Hypothalamus (tissue), 51 donors: ENCODE results near the gene FNIP2.
"Not testable (repeated sequence)": the region's sequence is repeated elsewhere in the genome, so short reads cannot be mapped to it uniquely, and the experiment has no call there.

Experiments
- DNase-seq, 51 donors: peaks; one replicate each; lab custom pipeline; 2025; lab: John Stamatoyannopoulos, UW

Gene FNIP2

DNA sequence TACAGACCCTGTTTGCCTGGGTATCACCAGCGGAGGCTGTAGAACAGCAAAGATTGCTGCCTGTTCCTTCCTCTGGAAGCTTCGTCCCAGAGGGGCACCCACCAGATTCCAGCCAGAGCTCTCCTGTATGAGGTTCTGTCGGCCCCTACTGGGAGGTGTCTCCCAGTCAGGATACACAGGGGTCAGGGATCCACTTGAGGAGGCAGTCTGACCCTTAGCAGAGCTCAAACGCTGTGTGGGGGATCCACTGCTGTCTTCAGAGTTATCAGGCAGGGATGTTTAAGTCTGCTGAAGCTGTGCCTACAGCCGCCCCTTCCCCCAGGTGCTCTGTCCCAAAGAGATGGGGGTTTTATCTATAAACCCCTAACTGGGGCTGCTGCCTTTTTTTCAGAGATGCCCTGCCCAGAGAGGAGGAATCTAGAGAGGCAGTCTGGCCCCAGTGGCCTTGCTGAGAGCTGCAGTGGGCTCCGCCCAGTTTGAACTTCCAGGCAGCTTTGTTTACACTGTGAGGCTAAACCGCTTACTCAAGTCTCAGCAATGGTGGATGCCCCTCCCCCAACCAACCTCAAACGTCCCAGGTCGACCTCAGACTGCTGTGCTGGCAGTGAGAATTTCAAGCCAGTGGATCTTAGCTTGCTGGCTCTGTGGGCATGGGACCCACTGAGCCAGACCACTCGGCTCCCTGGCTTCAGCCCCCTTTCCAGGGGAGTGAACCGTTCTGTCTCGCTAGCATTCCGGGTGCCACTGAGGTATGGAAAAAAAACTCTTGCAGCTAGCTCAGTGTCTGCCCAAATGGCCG, 133.7 kb downstream of the FNIP2 start:
- not testable (repeated sequence) for DNase-seq

DNA sequence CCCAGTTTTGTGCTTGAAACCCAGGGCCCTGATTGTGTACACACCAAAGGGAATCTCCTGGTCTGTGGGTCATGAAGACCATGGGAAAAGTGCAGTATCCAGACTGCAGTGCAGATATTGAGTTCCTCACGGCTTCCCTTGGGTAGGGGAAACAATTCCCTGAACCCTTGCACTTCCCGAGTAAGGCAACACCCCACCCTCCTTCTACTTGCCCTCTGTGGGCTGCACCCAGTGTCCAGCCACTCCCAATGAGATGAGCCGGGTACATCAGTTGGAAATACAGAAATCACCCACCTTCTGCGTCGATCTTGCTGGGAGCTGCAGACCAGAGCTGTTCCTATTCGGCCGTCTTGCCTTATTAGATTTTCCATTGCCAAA, 134.2 kb downstream of the FNIP2 start:
- DNase-seq: no peak

DNA sequence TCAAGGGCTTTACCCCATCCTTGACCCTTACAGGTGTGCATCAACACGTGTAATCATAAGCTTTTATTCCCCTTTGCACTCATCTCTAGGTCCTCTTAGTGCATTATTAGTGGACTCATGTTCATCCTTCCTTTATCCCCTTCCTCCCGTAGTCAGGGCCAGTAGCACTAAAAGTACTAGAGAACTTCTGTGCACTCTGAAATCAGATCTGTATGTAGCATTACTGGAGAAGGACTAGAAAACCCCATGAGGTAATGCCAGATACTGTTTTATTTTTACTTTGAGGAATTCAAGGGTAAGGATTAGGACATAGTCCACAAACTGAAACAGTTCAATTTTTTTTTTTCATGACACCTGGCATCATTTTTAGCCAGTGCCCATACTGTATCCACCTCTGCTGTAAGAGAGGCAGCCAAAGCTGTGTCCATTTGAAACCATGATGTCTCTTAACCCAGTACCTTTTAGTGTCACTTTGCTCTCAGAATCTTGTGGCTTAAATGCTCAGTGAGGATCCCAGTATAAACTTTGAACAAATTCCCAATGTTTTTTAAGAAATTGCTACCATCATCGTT, 134.7 kb downstream of the FNIP2 start:
- no peak for DNase-seq

DNA sequence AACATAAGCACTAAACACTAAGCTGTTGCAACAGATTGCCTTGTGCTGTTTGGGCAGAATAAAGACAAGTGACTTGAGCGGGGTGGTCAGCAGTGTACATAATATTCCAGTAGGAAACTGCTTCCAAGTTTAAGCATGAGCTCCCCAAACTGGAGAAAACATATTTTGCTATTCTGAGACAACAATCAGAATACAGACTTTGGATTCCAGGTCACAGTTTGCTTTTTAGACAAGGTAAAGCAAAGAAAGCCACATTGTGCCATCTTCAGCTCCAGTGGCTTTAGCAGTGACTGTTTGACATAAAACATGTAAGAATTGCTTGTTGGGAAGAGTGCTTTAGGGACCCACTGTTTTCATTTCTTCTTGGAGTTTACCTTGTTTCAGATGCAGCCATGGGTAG, 136.0 kb downstream of the FNIP2 start:
- no peak for DNase-seq

DNA sequence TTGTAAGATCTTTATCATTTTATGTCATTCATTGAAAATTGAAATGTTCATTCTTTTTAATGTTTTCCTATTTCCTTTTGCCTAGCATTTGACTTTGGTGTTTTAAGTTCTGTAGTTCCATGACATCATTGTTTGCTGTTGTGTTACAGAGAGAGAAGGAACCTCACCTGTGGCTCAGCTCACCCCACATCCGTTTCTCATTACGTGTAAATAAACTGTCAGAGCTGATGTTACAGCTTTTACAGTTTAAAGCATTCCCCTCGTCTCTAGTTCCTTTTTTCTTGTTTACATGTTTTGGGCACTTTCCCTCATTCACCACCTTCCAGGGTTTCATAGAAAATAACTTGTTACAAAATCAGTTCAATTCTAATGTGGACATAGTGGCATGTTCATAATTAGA, 137.2 kb downstream of the FNIP2 start:
- no peak for DNase-seq

DNA sequence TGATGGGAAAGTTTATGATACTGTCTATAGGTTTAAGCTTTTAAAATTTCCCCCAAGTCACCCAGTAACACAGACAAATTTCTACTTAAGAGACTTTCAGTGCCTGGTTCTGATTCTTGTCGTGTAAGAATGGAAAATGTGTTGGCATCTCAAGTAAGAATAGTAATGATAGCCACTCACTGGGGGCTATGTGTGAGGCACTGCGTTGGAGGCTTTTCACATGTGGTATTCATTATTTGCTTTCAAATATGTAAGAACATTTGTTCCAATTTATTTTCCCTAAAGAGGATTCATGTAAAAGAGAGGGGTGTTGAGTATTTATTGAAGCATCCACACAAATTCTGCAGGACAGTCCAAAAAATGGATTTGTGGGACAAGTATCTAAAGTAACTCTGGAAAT, 143.6 kb downstream of the FNIP2 start:
- DNase-seq: no peak

DNA sequence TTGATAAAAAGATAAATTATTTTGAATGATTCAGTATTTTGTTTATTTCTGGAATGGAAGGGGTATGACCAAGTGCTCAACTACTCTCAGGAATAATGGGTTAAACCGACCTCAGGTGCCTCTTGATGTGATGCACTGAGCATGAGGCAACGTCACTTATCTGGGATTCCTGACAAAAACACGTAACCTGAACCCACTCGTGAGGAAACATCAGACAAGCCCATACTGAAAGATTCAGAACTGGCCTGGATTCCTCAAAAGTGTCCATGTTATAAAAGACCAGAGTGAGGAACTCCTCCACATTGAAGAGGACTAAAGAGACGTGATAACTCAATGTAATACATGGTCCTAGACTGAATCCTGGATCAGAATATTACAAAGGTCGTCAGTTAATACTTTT, 144.0 kb downstream of the FNIP2 start:
- DNase-seq: no peak

DNA sequence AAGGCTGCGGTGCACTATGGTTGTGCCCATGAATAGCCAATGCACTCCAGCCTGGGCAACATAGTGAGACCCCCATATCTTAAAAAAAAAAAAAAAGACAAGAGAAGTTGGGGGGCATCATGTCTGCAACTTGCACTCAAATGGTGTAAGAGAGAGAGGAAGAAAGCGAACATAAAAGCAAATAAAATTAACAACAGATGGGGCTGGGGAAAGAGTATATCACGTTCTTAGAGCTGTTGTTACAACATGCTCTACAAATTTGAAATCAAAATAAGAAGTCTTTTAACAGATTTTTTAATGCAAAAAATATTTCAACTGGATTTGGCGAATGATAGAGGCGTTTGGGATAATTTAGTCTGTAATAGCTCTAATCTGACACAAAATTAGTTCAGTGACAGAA, 144.9 kb downstream of the FNIP2 start:
- DNase-seq: no peak

DNA sequence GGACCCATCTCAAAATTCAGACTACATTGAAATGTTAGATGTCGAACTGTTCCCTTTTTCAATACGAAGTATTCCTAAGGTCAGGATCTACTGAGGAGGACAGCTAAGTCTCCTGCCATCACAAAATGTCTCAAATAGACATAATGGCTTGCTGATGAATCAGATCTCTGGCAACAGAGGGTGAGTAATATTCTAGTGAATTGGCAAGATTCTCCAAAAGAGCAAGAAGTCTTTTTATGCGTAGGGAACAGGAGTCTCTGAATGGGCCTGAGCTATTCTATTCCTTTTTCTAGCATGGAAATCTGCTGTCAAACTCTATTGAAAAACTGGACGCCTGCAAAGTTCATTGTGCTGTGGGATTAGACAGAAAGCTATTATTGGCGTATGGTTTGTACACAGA, 145.4 kb downstream of the FNIP2 start:
- DNase-seq: peak in 1 of 51 donors; percentile 24

DNA sequence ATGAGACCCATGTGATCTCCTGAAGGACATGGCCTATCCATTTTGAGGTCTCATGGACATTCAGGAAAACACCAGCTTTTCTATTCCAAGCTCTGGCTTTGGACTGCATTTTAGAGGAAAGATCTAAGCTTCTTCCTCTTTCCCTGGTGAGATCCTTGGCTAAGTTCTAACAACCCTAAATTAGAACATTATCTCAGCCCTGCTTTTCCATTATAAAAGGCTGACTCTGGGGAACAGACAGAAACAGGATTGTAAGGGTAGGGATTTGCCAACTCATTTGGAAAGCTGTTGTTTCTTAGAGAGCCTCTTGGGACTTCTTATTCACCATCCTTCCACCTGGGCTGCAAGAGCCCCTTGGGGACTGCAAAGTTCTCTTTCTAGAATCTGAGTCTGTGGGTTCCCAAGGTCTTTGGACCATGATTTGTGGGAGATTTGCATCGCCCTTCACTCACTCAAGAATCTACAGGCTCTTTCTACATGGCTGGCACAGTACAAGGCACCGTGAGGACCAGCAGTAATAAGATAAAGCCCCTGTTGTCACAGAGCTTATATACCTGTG, 146.9 kb downstream of the FNIP2 start:
- no peak for DNase-seq

DNA sequence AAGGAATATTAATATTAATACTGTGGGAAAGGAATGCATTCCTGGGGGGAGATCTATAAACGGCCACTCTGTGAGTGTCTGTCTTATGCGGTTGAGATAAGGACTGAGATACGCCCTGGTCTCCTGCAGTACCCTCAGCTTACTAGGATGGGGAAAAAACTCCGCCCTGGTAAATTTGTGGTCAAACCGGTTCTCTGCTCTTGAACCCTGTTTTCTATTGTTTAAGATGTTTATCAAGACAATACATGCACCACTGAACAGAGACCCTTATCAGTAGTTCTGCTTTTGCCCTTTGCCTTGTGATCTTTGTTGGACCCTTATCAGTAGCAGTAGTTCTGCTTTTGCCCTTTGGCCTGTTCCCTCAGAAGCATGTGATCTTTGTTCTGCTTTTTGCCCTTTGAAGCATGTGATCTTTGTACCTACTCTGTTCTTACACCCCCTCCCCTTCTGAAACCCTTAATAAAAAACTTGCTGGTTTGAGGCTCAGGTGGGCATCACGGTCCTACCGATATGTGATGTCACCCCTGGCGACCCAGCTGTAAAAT, 151.7 kb downstream of the FNIP2 start:
- not testable (repeated sequence) for DNase-seq

DNA sequence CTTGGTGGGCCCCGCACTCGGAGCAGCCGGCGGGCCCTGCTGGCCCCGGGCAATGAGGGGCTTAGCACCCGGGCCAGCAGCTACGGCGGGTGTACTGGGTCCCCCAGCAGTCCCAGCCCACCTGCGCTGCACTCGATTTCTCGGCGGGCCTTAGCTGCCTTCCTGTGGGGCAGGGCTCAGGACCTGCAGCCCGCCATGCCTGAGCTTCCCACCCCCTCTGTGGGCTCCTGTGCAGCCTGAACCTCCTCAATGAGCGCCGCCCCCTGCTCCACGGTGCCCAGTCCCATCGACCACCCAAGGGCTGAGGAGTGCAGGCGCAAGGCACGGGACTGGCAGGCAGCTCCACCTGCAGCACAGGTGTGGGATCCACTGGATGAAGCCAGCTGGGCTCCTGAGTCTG, 158.9 kb downstream of the FNIP2 start:
- not testable (repeated sequence) for DNase-seq

DNA sequence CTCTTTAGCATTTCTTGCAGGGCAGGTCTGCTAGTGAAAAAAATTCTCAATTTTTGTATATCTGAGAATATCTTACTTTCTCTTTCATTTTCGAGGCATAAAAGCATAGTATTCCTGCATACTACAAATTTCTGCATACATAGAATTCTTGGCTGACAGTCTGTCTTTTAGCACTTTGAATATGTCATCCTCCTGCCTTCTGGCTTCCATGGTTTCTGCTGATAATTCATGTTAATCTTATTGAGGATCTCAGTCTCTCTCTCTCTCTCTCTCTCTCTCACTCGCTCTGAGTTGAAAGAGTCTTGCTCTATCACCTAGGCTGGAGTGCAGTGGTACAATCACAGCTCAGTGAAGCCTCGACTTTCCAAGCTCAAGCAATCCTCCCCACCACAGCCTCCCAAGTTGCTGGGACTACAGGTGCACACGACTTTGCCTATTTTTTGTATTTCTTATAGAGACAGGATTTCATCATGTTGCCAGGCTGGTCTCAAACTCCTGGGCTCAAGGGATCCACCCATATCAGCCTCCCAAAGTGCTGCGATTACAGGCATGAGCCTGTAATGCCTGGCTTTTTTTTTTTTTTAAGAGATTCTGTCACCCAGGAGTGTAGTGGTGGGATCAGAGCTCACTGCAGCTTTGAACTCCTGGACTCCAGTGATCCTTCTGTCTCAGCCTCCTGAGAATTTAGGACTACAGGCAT, 161.3 kb downstream of the FNIP2 start:
- no peak for DNase-seq

DNA sequence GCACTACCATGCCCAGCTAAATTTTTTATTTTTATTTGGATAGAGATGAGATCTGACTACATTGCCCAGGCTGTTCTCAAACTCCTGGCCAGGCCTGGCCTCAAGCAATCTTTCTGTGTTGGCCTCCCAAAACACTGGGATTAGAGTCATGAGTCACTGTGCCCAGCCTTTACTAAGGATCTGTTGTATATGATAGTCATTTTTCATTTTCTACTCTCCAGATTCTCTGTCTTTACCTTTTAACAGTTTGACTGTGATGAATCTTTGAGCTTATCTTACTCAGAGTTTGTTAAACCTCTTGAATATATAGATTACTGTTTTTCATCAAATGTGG, 161.8 kb downstream of the FNIP2 start:
- DNase-seq: no peak

DNA sequence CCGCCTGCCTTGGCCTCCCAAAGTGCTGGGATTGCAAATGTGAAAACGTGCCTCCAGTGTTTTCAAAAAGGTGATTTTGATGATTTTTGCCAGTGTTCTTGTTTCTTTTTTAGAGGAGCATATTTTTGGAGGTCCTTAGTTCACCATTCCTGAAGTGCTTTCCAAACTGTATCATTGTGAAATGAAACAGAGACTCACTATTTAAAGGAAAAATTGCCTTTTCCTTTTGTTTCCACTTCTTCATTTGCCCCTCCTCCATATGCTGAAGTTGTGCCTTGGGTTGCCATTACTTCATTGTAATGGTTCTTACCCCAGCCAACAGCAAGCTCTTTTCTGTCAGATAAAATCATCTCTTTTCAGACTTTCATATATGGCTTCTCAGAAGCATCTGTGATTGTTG, 164.4 kb downstream of the FNIP2 start:
- no peak for DNase-seq

DNA sequence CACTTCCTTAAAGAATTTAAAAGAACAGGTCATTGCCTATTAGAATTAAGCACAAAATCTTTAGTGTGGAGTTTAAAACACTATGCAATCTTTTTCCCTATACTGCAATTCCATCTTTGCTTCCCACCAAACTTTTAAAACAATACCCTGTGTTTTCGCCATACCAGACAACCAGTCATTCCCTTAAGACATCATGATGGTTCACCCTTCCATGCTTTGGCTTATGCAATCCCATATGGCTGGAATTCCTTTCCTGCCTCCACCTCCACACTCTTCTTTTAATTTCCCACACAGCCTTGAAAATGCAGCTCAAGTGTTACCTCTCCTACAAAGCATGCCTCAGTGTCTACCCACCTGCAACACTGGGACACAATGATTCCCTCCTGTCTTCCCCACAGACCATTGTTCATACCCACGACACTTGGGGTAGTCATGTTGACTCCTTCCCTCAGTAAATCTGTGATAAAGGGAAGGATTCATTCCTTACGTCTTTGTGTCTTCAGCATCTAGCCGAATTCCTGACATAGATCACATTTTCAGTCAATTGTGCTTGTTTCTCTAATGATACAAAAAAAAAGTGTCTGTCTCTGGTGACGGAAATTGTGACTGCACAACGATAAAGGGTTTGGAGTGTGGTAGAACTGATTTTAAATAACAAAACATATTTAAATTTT, 166.3 kb downstream of the FNIP2 start:
- DNase-seq: no peak

DNA sequence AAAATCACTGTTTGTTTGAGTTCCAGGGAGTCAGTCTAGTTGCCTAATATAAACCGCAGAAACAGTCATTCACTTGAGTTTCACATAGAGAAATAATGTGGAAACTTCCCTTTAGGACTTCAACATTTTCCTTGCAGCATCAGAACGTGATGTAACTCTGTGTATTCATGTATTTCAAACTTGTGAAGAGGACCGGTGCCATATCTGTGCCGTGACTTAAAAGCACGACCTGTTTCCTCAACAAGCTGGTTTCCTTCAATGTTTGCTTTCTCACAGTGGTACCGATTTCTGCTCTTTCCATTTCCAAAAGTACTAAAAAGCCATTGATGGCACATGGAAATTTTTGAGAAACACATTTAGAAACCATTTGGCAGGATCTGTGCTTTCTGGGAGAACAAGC, 167.4 kb downstream of the FNIP2 start:
- no peak for DNase-seq

DNA sequence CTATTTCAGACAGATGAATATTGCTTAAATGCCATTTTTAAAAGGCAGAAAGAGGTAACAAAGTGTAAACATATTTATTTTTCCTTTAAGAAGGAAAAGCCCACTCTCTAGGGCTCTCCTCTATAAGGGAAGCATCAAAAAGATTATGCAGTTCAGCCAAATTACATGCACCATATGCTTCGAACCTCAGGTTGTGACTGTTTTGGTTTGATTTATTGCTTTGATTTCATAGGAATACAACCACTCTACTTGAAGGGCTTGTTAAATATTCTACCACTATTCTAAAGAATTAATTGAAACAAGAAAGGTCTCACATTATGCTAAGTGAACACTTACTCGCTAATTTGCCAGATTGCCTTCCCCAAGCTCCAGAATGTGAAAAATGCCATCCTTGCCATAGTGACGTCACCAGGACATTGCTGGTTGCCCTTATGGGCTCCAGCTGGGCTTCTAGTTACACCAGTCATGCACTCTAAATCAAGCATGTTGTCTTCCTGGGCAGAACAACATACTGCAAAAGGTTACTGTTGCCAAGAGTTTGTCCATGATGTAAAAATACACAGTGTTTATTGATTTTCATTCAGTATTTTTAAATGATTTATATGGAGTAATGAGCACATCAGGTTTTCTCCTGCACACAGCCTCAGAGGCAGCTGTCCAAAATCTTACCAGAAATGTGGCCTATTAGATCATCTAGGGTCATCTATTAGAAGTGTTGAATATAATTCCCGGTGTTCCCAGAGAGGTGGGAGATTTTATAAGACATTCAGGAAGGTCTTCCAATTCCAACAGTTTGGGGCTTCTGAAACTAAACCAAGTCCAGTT, 169.6 kb downstream of the FNIP2 start:
- DNase-seq: no peak

DNA sequence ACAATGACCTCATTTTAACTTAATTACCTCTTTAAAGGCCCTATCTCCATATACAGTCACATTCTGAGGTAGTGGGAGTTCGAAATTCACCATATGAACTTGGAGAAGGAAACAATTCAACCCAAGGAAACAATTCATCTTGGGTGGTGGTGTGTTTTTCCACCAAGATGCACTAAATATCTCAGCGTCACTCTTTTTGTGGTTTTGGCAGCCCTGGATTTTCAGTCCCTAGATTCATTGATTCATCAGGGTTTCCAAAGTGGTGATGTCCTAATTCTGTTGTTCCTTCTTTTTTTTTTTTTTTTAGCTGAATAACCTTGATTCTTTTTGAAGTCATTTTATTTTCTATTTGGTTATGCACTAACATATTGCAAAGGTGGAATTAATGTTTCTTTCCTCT, 171.4 kb downstream of the FNIP2 start:
- DNase-seq: no peak

DNA sequence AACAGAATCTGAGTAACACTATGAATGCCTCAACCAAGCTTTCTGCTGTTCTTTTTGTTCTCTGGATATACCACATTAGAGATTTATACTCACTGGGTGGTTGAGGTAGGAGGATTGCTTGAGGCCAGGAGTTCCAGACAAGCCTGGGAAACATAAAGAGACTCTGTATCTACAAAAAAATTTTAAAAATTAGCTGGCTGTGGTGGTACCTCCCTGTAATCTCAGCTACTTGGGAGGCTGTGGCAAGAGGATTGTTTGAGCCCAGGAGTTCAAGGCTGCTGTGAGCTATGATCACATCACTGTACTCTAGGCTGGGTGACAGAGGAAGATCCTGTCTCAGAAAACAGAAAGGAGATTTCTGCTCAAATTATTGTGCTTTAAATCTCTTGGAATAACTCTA, 172.5 kb downstream of the FNIP2 start:
- no peak for DNase-seq
